HG02763 (cell line): Measurements from ENCODE around the gene USP6NL.

Source experiments
- ATAC-seq: cut with Tn5 transposase; IDR thresholded peaks from one replicate; pipeline ENCODE4 v1.9.1; 2021; ENCODE audit warnings: mild to moderate bottlenecking, moderate library complexity; ENCODE audit not compliant: unreplicated experiment

The USP6NL gene

GRCh38 chr10:11429439-11430052, 181.9 kb downstream of the USP6NL start:
- ATAC-seq = no peak

GRCh38 chr10:11425676-11426075, 185.8 kb downstream of the USP6NL start:
- no peak for ATAC-seq

- ATAC-seq = no peak
Measured at GRCh38 chr10:11425296-11425610, 186.2 kb downstream of the USP6NL start.

- ATAC-seq = no peak
Measured at GRCh38 chr10:11424456-11425295, 186.8 kb downstream of the USP6NL start.

GRCh38 chr10:11416974-11417373, 194.5 kb downstream of the USP6NL start:
- no peak for ATAC-seq

- ATAC-seq = no peak
Measured at GRCh38 chr10:11415095-11415494, 196.4 kb downstream of the USP6NL start.

- ATAC-seq = no peak
Measured at GRCh38 chr10:11414314-11415038, 197.0 kb downstream of the USP6NL start.

- no peak for ATAC-seq
Measured at GRCh38 chr10:11411926-11412545, 199.4 kb downstream of the USP6NL start.

GRCh38 chr10:11409357-11409756, 202.1 kb downstream of the USP6NL start:
- ATAC-seq = no peak

GRCh38 chr10:11407939-11408338, 203.5 kb downstream of the USP6NL start:
- ATAC-seq = no peak

GRCh38 chr10:11406746-11407145, 204.7 kb downstream of the USP6NL start:
- ATAC-seq = no peak

- ATAC-seq = no peak
Measured at GRCh38 chr10:11404901-11405300, 206.5 kb downstream of the USP6NL start.
